ENCODE results near the gene SPOCK2.

Gene SPOCK2

DNA sequence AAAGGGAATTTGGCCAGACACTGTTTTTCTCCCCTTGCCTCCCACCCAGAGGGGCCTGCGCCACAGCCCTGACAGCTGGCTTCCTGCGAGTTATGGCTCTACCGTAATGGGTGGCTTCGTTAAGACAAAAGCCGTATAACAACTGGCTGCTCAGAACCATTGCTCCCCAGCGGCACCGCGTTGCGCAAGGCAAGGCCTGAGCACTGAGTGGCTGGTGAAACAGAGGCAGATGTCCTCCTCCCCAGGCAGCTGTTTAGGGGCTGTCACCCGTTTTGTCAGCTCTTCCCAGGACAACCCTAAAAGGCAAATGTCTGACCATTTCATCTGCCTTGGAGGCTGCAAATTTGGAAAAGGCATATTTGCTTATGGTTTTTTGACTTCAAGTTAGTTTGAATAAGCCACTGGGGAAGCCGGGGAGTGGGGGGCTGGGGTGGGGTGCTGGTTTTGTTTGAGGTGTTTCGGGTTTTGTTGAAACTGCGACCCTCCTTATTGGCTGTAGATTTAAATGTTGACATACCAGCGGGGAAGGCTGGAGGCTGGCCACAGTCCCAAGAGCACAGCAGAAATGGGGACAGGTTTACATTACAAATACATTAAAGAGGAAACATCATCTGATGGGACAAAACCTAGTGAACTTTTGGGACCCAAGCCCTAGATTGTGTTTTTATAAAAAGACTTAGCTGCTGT is 681 bp upstream of the SPOCK2 start:
- no peak for DNase-seq (ENCODE audit: low read depth in 2 of 2, low spot score in 1 of 2)

DNA sequence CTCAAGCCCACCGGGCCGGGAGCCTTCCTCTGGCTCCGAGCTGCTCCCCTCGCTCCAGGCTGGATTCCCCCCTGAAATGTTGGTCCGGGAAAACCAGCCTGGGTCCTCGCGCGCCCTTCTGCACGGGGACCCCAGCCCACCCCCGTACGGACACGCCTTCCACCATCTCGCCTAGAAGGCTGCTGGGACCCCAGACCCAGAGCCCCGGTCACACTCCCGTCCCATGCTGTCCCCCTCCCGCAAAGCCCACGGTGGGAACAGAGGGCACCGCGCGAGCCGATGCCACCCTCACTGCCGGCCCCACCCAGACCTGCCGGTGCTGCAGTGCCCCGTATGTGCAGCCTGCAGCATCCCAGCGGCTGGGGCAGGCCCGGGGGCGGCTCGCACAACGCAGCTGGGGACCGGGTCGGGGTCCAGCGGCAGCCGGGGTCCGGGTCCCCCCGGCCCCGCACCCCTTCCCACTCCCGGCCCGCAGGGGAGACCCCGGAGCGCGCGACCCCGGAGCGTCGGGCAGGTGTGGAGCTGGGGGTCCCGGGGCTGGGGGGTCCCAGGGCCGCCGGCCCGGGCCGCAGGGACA is 871 bp downstream of the SPOCK2 start:
- no peak for DNase-seq (ENCODE audit: low read depth in 2 of 2, low spot score in 1 of 2)

DNA sequence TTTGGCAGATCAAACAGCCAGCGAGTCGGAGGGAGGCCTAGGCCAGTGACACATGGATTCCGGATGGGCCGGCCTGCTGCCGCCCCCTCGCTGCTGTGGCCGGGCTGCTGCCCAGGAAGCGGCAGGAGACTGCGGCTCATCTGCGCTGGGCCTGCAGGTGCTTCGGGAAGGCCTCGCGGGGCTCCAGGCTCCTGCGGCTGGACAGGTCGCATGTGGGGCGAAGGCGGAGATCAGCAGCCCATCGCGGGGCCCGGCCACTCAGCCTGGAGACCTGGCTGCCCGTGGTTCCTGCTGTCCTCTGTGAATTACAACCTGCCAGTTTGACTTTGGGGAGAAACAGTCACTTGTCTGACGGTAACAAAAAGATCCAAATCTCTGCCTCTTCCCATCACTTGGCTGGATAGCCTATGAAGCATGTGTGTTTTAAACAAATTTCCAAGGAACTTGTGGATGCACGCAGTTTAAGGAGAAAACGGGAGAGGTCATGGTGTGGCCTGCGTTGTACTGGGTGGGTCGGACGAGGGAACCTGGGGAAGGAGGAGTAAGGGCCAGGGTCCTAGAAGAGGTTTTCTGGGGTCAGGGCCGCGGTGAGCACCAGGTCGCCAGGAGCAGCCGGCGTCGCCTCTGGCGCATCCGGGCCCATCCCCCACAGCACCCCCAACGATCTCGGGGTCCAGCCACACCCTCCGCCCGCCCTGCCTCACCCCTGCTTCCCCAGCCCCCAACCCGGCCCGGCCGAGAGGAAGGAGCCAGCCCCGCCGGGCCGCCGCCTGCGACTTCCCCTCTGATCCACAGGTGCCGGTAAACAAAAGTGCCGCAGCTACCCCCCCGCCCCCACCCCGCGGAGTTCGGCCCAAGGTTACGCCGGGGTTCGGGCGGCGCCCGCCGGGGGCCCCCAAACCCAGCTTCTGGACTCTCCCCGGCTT is 1.6 kb downstream of the SPOCK2 start:
- DNase-seq (ENCODE audit: low read depth in 2 of 2, low spot score in 1 of 2) = peak in 1 of 2 donors; percentile 36

DNA sequence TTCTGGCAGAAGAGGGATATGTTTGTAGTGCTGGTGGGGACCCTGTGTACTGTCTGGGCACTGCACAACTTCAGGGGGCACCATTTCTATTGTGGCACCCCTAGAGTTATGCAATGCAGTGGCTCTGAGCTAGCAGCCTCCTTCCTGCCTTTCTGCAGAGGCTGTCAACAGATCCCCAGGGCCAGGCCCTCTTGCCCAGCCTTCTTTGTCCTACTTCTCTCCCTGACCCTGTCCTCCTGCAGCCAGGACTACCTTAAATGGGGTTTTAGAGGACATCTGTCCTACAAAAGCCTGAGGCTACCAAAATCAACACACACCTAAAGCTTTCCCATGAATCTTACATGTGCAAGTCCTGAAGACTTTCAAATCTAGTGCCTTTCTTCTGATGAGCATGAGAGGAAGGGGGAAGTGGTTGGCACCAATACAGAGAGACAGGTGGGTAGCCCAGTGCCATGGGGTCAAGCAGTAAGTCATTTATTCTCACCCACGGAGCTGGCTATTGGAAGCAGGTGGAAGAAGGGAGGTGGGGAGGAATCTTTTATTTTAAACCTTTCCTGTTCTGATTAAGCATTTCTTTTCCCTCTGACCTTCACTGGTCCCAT is 2.4 kb downstream of the SPOCK2 start:
- DNase-seq (ENCODE audit: low read depth in 2 of 2, low spot score in 1 of 2) = no peak

DNA sequence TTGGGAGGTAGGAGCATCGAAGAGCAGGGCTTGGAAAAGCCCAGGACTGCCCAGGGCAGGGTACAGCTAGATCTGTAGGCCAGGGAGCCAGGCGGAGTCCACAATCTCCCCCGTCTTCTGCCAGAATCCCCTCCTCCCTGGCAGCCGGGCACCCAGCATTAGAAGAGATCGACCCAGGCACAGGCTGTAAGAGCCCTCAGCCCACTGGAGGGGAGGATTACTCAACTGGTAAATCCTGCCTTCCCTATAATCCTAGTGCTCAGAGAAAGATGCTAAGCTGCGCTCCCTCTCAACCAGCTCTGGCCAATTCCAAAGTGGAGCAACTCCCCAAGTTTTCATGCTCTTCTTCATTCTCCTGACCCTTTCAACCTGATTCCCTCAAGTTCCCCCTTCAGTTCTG is 3.2 kb downstream of the SPOCK2 start:
- no peak for DNase-seq (ENCODE audit: low read depth in 2 of 2, low spot score in 1 of 2)

DNA sequence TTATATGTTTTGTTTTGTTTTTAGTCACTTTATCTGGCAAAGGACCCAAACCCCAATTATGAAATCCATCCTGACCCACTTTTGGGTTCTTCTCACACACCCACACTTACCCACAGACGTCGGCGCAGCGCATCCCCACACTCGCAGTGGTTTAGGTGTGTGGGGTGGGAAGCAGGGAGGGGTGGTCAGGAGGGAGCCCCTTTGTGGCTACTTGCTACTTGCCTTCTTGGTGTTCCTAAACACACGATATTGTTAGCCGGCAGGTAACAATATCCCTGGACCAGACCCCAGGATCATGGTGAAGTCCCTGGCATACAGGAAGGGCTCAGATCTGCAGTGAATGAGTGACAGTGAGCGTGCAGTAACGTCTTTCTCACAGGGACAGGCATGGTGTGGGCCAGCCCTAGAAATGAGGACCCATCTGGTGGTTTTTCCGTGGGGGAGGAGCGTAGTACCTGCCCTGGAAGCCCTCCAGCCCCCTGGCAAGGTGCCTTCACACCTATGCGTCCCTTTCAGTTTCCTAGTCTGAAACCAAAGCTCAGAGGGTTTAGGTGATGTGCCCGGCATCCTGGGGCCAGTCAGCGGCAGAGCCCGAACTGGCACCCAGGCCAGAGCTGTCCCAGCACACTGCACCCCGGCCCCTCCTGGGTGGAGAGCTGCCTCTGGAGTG is 4.4 kb downstream of the SPOCK2 start:
- peak in 1 of 2 donors; percentile 39 for DNase-seq (ENCODE audit: low read depth in 2 of 2, low spot score in 1 of 2)

DNA sequence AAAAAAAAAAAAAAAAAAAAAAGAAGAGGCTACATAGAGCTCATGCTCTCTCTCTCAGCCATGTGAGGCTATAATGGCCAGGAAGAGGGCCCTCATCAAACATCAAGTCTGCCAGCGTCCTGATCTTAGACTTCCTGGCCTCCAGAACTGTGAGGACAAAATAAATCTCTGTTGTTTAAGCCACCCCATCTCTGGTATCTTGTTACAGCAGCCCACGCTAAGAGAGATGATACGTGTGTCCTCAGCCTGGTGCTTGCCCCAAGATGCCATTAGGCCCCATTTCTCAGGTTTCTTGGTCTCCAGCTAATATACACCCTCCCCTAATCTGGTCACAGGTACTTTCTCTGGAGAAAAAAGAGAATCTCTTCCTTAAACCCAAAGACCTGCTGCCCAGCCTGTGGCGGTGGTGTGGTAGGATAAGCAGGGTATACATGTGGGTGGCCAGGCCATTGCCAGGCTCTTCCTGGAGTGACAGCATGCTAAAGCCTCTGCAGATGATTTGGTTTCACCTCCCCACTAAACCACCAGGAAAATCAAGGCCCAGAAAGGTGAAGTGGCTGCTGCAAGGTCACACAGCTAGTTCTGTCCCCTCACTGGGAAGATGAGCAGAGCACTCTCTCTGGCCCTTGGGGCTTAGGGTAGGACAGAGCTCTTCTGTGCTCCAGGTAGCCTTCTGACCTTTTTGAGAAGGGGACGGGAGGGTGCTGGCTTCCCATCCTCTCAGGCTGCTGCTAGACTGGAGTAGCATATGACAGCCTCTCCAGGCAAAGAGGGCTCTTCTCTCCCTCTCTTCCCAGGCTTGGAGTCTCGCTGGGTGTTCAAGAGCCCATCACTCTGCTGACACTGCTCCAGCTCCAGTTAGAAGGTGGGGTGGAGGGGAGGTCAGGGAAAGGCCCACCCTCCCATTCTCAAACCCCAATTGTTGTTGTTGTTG is 5.2 kb downstream of the SPOCK2 start:
- no peak for DNase-seq (ENCODE audit: low read depth in 2 of 2, low spot score in 1 of 2)

DNA sequence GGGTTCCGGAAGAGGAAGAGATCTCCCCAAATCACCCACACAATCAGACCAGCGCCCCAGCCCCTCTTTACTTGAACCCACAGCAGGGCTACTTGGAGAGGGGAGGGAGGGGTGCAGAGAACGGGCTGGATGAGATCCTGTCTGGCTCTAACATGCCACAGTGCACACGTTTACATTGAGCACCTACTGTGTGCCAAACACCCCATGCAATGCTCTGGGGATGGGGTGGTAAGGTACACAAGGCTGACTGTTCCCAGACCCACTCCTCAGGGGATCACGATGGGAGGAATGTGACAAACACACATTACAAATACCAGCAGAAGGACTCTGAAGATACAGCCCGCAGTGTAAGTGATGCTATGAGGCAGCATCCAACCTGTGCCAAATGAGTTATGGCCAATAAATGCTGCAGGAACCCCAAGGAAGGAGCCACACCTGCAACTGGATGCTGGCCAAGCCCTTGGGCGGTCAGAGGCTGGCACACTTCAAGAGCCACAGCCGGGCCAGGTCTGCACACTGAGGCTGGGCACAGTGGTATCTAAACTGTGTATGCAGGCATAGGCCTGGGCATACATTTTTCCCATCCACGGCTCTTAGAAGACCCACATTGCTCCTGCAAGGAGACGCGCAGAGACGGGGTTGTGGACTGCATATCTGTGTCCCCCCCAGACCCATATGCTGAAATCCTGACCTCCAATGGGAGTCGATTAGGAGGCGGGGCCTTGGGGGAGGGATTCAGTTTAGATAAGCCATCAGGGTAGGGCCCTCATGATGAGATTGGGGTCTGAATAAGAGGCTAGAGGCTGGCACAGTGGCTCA is 6.4 kb downstream of the SPOCK2 start:
- no peak for DNase-seq (ENCODE audit: low read depth in 2 of 2, low spot score in 1 of 2)

DNA sequence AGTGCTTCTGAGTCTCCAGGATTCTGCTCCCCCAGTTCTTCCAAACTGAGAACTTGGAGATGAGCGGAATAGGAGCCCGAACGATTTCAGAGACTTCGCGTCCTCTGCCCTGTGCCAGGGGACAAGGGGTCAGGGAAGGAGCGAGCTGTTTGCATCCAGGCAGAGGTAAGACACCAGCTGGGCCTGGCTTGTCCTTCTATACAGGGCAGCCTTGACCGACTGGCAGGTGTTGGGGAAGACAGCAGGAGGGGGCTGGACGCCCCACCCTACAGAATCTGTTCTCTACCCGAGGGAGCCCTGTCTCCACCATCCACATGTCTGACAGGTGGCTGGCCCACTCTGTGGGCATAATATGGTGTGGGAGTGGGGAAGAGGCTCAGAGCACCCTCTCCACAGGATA is 7.1 kb downstream of the SPOCK2 start:
- DNase-seq (ENCODE audit: low read depth in 2 of 2, low spot score in 1 of 2) = no peak

DNA sequence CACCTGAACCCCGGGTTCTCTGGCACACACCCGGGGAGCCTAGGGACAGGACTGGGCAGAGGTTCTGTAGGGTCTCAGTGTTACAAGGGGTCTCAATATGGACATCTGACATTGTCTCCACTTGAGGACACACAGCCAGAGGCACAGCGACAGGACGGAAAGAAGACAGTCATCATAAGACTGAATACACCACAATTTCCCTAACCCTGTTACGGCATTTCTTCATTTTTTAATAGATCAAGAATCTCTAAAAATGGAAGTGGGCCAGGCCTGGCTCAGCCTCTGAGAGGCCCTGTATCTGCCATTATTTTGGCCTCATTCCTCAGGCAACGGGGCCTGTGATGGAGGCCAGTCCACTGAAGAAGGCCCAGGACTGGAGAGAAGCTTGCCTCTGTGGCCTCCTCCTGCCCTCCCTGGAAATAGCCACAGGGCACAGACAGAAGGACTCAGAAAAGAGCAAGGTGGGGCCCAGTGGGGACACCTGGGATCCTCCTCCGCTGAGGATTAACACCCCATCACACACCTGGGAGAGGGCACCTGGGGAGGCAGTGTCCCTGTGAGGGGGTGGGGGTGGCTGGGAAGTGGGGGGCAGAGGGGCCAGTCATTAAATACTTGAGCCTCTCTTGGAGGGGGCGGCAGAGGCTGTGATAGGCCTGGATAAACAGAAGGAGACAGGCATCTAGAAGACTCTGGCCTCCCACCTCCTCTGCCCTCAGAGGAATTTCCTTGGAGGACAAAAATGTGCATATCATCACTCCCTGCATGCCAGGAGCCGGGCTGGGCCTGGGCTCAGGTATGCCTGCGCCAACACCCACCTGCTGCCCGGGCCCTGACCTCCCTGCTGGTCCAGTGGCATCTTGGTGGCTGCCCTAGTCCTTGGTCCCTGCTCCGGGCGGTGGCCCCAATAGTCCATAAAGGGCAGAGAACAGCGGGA is 8.0 kb downstream of the SPOCK2 start:
- DNase-seq (ENCODE audit: low read depth in 2 of 2, low spot score in 1 of 2) = no peak

DNA sequence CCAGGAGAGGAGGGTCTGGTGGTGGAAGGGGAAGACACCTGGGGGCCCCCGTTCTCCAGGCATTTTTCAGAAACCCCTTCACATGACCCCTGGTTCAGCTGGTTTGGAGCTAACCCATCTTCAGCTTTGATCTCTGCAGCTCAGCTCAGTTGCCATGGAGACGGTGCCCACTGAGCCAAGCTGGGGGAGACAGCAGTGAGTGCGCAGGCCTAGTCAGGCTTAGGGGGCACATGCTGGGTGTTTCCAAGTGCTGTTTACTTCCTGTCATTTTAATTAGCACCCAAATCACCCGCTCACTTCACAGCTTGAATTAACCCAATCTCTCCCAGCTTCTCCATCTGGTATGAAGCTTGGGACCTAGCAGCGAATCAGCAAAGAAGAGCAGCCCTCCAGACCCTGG is 9.0 kb downstream of the SPOCK2 start:
- peak in 1 of 2 donors; percentile 66 for DNase-seq (ENCODE audit: low read depth in 2 of 2, low spot score in 1 of 2)

DNA sequence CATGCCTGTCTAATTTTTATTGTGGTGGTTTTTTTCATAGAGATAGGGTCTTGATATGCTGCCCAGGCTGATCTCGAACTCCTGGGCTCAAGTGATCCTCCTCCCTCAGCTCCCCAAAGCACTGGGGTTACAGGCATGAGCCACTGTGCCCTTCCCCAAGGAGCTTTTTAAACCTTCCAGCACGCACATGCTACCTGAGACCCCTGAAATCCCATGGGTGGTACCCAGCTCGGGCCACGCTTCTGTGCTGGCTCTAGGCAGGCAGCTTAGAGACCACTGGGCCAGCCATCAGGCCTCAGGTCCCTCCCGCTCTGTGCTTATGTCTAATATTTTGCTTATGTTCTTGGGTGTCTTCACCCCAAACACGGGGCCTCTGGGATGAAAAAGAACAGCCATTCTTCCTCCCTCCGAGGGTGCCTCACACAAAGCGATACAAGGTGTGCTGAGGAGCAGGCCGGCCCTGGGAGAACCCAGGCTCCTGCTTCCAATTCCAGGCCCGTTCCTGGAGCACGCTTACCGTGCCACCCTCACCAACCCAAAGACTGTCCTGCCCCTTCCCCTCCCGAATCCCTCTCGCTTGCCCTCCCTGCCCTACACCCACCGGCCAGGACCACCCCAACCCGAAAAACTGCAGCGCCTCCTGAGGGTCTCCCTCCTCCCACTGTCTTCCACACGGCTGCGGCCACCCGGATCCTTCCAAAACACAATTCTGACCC is 10.9 kb downstream of the SPOCK2 start:
- DNase-seq (ENCODE audit: low read depth in 2 of 2, low spot score in 1 of 2) = no peak

DNA sequence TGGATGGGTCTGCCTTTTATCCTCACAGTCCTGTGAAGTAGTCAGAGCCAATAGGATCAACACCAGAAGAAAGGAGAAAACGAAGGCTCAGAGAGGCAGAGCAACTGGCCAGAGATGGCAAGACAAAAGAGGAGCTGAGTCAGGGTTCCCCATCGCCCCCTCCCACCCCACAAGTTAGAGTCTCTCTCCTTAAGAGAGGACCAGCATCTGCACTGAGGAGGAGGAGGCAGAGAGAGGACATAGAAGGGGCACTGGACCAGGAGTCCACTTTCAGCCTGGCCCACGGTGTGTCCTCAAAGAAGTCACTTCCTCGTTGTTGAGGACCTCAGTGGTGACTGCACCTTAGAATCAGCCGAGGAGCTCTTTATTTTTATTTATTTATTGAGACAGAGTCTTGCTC is 11.6 kb downstream of the SPOCK2 start:
- no peak for DNase-seq (ENCODE audit: low read depth in 2 of 2, low spot score in 1 of 2)

DNA sequence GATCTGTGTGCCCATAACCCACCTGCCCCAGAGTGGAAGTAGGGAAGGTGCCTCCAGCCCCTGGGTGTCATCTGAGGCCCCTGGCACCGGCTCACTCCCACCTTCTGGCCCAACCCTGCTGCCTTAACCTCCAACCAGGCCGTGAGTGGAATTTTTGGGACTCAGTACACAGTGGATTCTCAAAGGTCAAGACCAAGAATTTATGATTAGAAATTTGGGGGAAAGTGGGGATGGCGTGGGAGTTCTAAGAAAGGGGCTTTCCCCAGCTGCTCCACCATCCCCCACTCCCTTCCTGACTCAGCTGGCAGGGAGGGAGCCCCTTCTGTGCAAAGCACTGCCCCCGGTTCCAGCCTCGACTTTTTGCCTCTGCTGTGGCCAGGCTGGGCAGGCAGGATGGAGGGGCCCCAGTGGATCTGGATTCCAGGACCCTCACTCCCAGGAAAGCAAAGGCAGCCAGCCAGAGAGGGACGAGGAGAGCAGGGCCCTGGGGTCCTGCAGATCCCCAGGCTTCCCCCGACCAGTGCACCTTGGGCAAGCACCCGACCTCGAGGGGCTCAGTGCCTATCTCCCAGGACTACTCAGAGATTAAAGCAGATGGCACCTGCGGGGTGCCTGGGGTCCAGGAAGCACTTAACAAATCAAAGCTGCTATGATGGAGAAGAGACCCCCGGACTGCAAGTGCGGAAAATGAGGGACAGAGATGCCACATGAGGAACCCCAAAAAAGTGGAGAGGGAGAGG is 12.8 kb downstream of the SPOCK2 start:
- DNase-seq (ENCODE audit: low read depth in 2 of 2, low spot score in 1 of 2) = peak in 1 of 2 donors; percentile 29

DNA sequence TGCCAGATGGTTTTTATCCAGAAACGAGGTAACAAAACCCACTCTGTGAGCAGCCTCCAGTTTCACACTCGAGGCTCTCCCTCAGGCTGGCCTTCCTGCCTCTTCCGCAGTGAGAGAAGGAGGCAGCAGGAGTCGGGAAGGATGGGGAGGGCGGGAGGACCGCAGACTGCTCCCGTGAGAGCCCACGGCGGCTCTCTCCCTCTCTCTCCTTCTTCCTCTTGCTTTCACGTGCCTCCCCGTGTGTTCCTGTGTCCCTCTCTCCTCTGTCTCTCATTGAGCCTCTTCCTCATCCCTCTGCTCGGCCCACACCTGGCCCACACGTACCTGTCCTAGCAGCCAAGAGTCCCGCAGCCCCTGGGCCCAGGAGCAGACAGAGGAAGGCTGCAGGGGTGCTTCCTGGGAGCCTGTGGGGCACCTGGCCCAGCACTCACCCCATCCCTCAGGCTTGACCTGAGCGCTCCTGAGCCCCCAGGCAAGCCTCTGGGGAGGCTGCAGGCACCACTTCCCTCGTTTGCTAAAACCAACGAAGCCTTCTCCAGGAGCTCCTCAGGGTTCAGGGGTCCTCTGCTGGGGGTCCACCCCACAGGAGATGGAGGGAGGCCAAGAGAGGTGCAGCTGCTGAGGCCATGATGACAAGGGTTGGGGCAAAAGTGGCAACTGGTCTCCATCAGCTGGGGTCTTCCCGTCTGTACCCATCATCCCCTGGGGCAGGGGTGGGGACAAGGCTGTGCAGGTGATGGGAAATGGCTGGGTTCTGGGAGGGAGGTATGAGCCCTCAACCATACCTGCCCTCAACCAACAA is 13.6 kb downstream of the SPOCK2 start:
- no peak for DNase-seq (ENCODE audit: low read depth in 2 of 2, low spot score in 1 of 2)

Data from stimulated activated CD8-positive, alpha-beta memory T cell treated with anti-CD3 and anti-CD28 coated beads, Interleukin-4, amount 100 ng/mL, for 4 hours (primary cell).